OCI-LY1 (cell line): Measurements from ENCODE around the gene P4HTM.

ENCODE experiments used
- H2AFZ ChIP-seq: fragments of 200-600 bp; sonication (generic), shearing (Covaris generic); 2 replicates; pipeline ENCODE4 v1.6.0; 2014; ENCODE audit warnings: antibody characterized with exemption, mild to moderate bottlenecking, low read length
- H3F3A ChIP-seq: fragments of 200-600 bp; sonication (generic), shearing (Covaris generic); 2 replicates; pipeline ENCODE4 v1.6.0; 2014; ENCODE audit warnings: mild to moderate bottlenecking, antibody characterized with exemption, low read length, moderate library complexity; ENCODE audit not compliant: insufficient read depth
- H3K27ac ChIP-seq: fragments of 200-600 bp; sonication (generic); 2 replicates; pipeline ENCODE4 v1.5.1; 2014; ENCODE audit warnings: low read length, mixed run types, mild to moderate bottlenecking, low read depth; ENCODE audit not compliant: poor library complexity, severe bottlenecking
- H3K27me3 ChIP-seq: fragments of 200-600 bp; sonication (generic); 2 replicates; pipeline ENCODE4 v1.6.0; 2014; ENCODE audit warnings: antibody characterized with exemption, mild to moderate bottlenecking, low read length, moderate library complexity; ENCODE audit not compliant: insufficient read depth
- H3K36me3 ChIP-seq: fragments of 200-600 bp; sonication (generic); 2 replicates; pipeline ENCODE4 v1.6.1; 2014; ENCODE audit warnings: mild to moderate bottlenecking, antibody characterized with exemption, low read length, moderate library complexity, mixed read lengths; ENCODE audit not compliant: insufficient read depth
- H3K4me1 ChIP-seq: fragments of 200-600 bp; sonication (generic); 2 replicates; pipeline ENCODE4 v1.5.1; 2014; ENCODE audit warnings: mild to moderate bottlenecking, low read length, moderate library complexity; ENCODE audit not compliant: insufficient read depth, severe bottlenecking
- H3K4me2 ChIP-seq: fragments of 200-600 bp; sonication (generic), shearing (Covaris generic); 2 replicates; pipeline ENCODE4 v1.6.1; 2014; ENCODE audit warnings: low read length
- H3K4me3 ChIP-seq: fragments of 200-600 bp; sonication (generic); 2 replicates; pipeline ENCODE4 v1.5.1; 2014; ENCODE audit warnings: low read length, low read depth, mild to moderate bottlenecking, mixed read lengths; ENCODE audit not compliant: poor library complexity, severe bottlenecking
- H3K79me2 ChIP-seq: fragments of 200-600 bp; shearing (Covaris generic); 2 replicates; pipeline ENCODE4 v1.6.1; 2016; ENCODE audit warnings: mixed run types, low read length, mixed read lengths; ENCODE audit not compliant: insufficient read depth
- H3K9ac ChIP-seq: fragments of 200-600 bp; sonication (generic), shearing (Covaris generic); 2 replicates; pipeline ENCODE4 v1.6.1; 2014; ENCODE audit warnings: mild to moderate bottlenecking, low read length, mixed read lengths
- H3K9me2 ChIP-seq: fragments of 200-600 bp; sonication (generic), shearing (Covaris generic); 2 replicates; pipeline ENCODE4 v1.6.1; 2014; ENCODE audit warnings: low read depth, mild to moderate bottlenecking, low read length, mixed read lengths
- H3K9me3 ChIP-seq: fragments of 200-600 bp; shearing (Covaris generic); 2 replicates; pipeline ENCODE4 v1.6.1; 2014; ENCODE audit warnings: low read length, mixed read lengths
- H4K20me1 ChIP-seq: fragments of 200-600 bp; sonication (generic), shearing (Covaris generic); 2 replicates; pipeline ENCODE4 v1.6.0; 2016; ENCODE audit warnings: mild to moderate bottlenecking, low read length; ENCODE audit not compliant: insufficient read depth
- EZH2 ChIP-seq: fragments of 200-600 bp; sonication (generic), shearing (Covaris generic); IDR thresholded peaks from 2 replicates; pipeline ENCODE4 v1.8.0; 2017; ENCODE audit warnings: borderline replicate concordance, mixed run types, mild to moderate bottlenecking, antibody characterized with exemption, low read length, moderate library complexity, mixed read lengths
- TF ChIP-seq, protein P1 (sequence below): fragments of 200-600 bp; sonication (generic), shearing (Covaris generic); IDR thresholded peaks from 2 replicates; pipeline ENCODE4 v1.5.1; 2017; ENCODE audit warnings: mild to moderate bottlenecking, antibody characterized with exemption, low read length, moderate library complexity, mixed read lengths

P4HTM gene

DNA sequence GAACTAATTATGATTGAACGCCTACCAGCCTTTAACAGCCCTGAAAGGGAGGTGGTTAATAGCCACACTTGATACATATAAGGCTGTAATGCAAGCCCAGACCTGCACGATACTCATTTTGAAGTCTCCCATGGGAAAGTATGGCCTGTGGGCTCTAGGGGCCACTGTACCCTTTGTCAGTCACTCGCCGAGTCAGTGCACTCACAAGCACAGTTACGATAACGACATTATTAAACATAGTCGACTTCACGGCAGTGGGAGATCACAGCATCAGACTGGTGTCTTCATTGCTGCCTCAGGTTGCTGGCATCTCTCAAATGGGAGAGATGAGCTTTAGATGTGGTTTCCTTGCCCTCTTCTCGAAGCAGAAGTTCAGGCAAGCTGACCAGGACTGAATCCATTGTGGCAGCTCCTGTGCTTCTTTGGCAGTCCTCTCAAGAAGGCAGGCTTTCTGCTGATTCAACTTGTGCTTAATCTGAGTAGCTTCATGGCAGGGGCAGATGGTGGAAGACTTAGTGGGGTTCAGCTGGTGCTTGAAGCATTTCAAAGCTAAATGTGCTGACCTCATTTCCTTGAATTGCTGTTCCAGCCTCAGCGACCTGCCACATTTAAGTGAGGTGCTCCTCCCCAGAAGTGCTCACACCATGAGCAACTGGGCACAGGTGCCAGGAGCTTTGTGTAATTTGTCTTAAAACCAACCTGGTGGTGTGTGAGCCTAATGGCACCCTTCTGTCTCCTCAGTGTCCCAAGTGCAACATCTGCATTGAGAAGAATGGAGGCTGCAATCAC, 15.8 kb upstream of the P4HTM start:
- H3K4me2 ChIP-seq: no peak overlapping the region
- no peaks in the 10 kb centered on the region for H3K4me1 ChIP-seq
- H3K9me2 ChIP-seq: no peaks in the 10 kb centered on the region
- H3K79me2 ChIP-seq: no peaks in the 10 kb centered on the region
- no peak overlapping the region for H3K9ac ChIP-seq
- H3K9me3 ChIP-seq: no peaks in the 10 kb centered on the region
- H3K36me3 ChIP-seq: peaks cover 87% of the 10 kb centered on the region
- H3K27ac ChIP-seq: no peak overlapping the region
- H4K20me1 ChIP-seq: no peaks in the 10 kb centered on the region
- no peak overlapping the region for H3K4me3 ChIP-seq
- TF ChIP-seq EZH2: no peak
- TF ChIP-seq, protein P1, sequence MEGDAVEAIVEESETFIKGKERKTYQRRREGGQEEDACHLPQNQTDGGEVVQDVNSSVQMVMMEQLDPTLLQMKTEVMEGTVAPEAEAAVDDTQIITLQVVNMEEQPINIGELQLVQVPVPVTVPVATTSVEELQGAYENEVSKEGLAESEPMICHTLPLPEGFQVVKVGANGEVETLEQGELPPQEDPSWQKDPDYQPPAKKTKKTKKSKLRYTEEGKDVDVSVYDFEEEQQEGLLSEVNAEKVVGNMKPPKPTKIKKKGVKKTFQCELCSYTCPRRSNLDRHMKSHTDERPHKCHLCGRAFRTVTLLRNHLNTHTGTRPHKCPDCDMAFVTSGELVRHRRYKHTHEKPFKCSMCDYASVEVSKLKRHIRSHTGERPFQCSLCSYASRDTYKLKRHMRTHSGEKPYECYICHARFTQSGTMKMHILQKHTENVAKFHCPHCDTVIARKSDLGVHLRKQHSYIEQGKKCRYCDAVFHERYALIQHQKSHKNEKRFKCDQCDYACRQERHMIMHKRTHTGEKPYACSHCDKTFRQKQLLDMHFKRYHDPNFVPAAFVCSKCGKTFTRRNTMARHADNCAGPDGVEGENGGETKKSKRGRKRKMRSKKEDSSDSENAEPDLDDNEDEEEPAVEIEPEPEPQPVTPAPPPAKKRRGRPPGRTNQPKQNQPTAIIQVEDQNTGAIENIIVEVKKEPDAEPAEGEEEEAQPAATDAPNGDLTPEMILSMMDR: no peak
- no peak overlapping the region for H2AFZ ChIP-seq
- no peaks in the 10 kb centered on the region for H3F3A ChIP-seq
- H3K27me3 ChIP-seq: no peaks in the 10 kb centered on the region

DNA sequence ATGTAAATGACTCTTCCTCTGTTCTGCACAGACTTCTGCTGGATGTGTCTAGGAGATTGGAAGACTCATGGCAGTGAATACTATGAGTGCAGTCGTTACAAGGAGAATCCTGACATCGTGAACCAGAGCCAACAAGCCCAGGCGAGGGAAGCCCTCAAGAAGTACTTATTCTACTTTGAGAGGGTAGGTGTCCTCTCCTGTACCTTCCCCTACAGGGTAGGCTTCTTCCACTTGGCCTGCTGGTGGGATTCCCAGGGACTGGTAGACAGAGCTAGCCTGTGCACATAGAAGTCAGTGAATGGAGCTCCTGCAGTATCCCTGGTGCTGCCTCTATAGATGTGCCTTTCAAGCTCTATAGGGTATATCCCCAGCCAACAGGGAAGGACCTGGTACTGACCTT, 10.6 kb upstream of the P4HTM start:
- H2AFZ ChIP-seq: no peak overlapping the region
- peaks cover 88% of the 10 kb centered on the region for H3K36me3 ChIP-seq
- H3F3A ChIP-seq: no peaks in the 10 kb centered on the region
- H3K9ac ChIP-seq: no peak overlapping the region
- no peaks in the 10 kb centered on the region for H4K20me1 ChIP-seq
- H3K79me2 ChIP-seq: no peaks in the 10 kb centered on the region
- H3K9me3 ChIP-seq: no peaks in the 10 kb centered on the region
- H3K27ac ChIP-seq: no peak overlapping the region
- TF ChIP-seq, protein P1: no peak
- no peak for TF ChIP-seq EZH2
- no peaks in the 10 kb centered on the region for H3K27me3 ChIP-seq
- no peak overlapping the region for H3K4me2 ChIP-seq
- no peak overlapping the region for H3K4me3 ChIP-seq
- H3K9me2 ChIP-seq: no peaks in the 10 kb centered on the region
- H3K4me1 ChIP-seq: no peaks in the 10 kb centered on the region

DNA sequence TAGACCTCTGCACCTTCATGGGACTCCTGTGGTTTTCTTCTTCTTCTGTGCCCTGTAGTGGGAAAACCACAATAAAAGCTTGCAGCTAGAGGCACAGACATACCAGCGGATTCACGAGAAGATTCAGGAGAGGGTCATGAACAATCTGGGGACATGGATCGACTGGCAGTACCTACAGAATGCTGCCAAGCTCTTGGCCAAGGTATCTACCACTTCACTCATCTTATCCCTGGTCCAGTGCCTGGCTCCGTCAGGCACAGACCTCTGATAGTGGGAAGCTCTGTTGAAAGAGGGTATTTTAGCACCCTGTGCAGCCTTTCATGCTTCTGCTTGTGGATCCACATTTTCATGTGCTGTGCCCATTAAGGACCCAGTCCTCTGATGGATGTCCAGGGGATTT, 9.7 kb upstream of the P4HTM start:
- no peak overlapping the region for H3K9ac ChIP-seq
- H3K27ac ChIP-seq: no peak overlapping the region
- peaks cover 88% of the 10 kb centered on the region for H3K36me3 ChIP-seq
- H3F3A ChIP-seq: no peaks in the 10 kb centered on the region
- TF ChIP-seq, protein P1: no peak
- no peak for TF ChIP-seq EZH2
- no peak overlapping the region for H3K4me3 ChIP-seq
- H3K27me3 ChIP-seq: no peaks in the 10 kb centered on the region
- no peak overlapping the region for H3K4me2 ChIP-seq
- H2AFZ ChIP-seq: no peak overlapping the region
- H3K79me2 ChIP-seq: no peaks in the 10 kb centered on the region
- H3K9me3 ChIP-seq: no peaks in the 10 kb centered on the region
- no peaks in the 10 kb centered on the region for H3K9me2 ChIP-seq
- no peaks in the 10 kb centered on the region for H4K20me1 ChIP-seq
- no peaks in the 10 kb centered on the region for H3K4me1 ChIP-seq
